OCI-LY1 (cell line): ENCODE results near the gene TMEM174.

Experiments used
- H2AFZ ChIP-seq: fragments of 200-600 bp; sonication (generic), shearing (Covaris generic); 2 replicates; pipeline ENCODE4 v1.6.0; 2014; ENCODE audit warnings: antibody characterized with exemption, mild to moderate bottlenecking, low read length
- H3F3A ChIP-seq: fragments of 200-600 bp; sonication (generic), shearing (Covaris generic); 2 replicates; pipeline ENCODE4 v1.6.0; 2014; ENCODE audit warnings: mild to moderate bottlenecking, antibody characterized with exemption, low read length, moderate library complexity; ENCODE audit not compliant: insufficient read depth
- H3K27ac ChIP-seq: fragments of 200-600 bp; sonication (generic); 2 replicates; pipeline ENCODE4 v1.5.1; 2014; ENCODE audit warnings: low read length, mixed run types, mild to moderate bottlenecking, low read depth; ENCODE audit not compliant: poor library complexity, severe bottlenecking
- H3K27me3 ChIP-seq: fragments of 200-600 bp; sonication (generic); 2 replicates; pipeline ENCODE4 v1.6.0; 2014; ENCODE audit warnings: antibody characterized with exemption, mild to moderate bottlenecking, low read length, moderate library complexity; ENCODE audit not compliant: insufficient read depth
- H3K36me3 ChIP-seq: fragments of 200-600 bp; sonication (generic); 2 replicates; pipeline ENCODE4 v1.6.1; 2014; ENCODE audit warnings: mild to moderate bottlenecking, antibody characterized with exemption, low read length, moderate library complexity, mixed read lengths; ENCODE audit not compliant: insufficient read depth
- H3K4me1 ChIP-seq: fragments of 200-600 bp; sonication (generic); 2 replicates; pipeline ENCODE4 v1.5.1; 2014; ENCODE audit warnings: mild to moderate bottlenecking, low read length, moderate library complexity; ENCODE audit not compliant: insufficient read depth, severe bottlenecking
- H3K4me2 ChIP-seq: fragments of 200-600 bp; sonication (generic), shearing (Covaris generic); 2 replicates; pipeline ENCODE4 v1.6.1; 2014; ENCODE audit warnings: low read length
- H3K4me3 ChIP-seq: fragments of 200-600 bp; sonication (generic); 2 replicates; pipeline ENCODE4 v1.5.1; 2014; ENCODE audit warnings: low read length, low read depth, mild to moderate bottlenecking, mixed read lengths; ENCODE audit not compliant: poor library complexity, severe bottlenecking
- H3K79me2 ChIP-seq: fragments of 200-600 bp; shearing (Covaris generic); 2 replicates; pipeline ENCODE4 v1.6.1; 2016; ENCODE audit warnings: mixed run types, low read length, mixed read lengths; ENCODE audit not compliant: insufficient read depth
- H3K9ac ChIP-seq: fragments of 200-600 bp; sonication (generic), shearing (Covaris generic); 2 replicates; pipeline ENCODE4 v1.6.1; 2014; ENCODE audit warnings: mild to moderate bottlenecking, low read length, mixed read lengths
- H3K9me2 ChIP-seq: fragments of 200-600 bp; sonication (generic), shearing (Covaris generic); 2 replicates; pipeline ENCODE4 v1.6.1; 2014; ENCODE audit warnings: low read depth, mild to moderate bottlenecking, low read length, mixed read lengths
- H3K9me3 ChIP-seq: fragments of 200-600 bp; shearing (Covaris generic); 2 replicates; pipeline ENCODE4 v1.6.1; 2014; ENCODE audit warnings: low read length, mixed read lengths
- H4K20me1 ChIP-seq: fragments of 200-600 bp; sonication (generic), shearing (Covaris generic); 2 replicates; pipeline ENCODE4 v1.6.0; 2016; ENCODE audit warnings: mild to moderate bottlenecking, low read length; ENCODE audit not compliant: insufficient read depth
- EZH2 ChIP-seq: fragments of 200-600 bp; sonication (generic), shearing (Covaris generic); IDR thresholded peaks from 2 replicates; pipeline ENCODE4 v1.8.0; 2017; ENCODE audit warnings: borderline replicate concordance, mixed run types, mild to moderate bottlenecking, antibody characterized with exemption, low read length, moderate library complexity, mixed read lengths
- TF ChIP-seq, protein P1 (sequence below): fragments of 200-600 bp; sonication (generic), shearing (Covaris generic); IDR thresholded peaks from 2 replicates; pipeline ENCODE4 v1.5.1; 2017; ENCODE audit warnings: mild to moderate bottlenecking, antibody characterized with exemption, low read length, moderate library complexity, mixed read lengths

TMEM174 gene

GRCh38 chr5:73182307-73182706 lies 9.3 kb downstream of the TMEM174 start:
- TF ChIP-seq, protein P1, sequence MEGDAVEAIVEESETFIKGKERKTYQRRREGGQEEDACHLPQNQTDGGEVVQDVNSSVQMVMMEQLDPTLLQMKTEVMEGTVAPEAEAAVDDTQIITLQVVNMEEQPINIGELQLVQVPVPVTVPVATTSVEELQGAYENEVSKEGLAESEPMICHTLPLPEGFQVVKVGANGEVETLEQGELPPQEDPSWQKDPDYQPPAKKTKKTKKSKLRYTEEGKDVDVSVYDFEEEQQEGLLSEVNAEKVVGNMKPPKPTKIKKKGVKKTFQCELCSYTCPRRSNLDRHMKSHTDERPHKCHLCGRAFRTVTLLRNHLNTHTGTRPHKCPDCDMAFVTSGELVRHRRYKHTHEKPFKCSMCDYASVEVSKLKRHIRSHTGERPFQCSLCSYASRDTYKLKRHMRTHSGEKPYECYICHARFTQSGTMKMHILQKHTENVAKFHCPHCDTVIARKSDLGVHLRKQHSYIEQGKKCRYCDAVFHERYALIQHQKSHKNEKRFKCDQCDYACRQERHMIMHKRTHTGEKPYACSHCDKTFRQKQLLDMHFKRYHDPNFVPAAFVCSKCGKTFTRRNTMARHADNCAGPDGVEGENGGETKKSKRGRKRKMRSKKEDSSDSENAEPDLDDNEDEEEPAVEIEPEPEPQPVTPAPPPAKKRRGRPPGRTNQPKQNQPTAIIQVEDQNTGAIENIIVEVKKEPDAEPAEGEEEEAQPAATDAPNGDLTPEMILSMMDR: no peak
- no peak for TF ChIP-seq EZH2
- Histone ChIP-seq H4K20me1 (no peaks in the 10 kb centered on the region), H3K79me2 (no peaks in the 10 kb centered on the region)

GRCh38 chr5:73183000-73183399 lies 10.0 kb downstream of the TMEM174 start:
- Histone ChIP-seq H3K27me3 (no peaks in the 10 kb centered on the region), H3F3A (no peaks in the 10 kb centered on the region), H3K9ac (no peak overlapping the region), H3K4me1 (no peaks in the 10 kb centered on the region), H3K36me3 (no peaks in the 10 kb centered on the region), H4K20me1 (no peaks in the 10 kb centered on the region), H3K79me2 (no peaks in the 10 kb centered on the region), H3K9me3 (no peaks in the 10 kb centered on the region), H2AFZ (no peak overlapping the region), H3K9me2 (no peaks in the 10 kb centered on the region), H3K4me3 (no peak overlapping the region), H3K4me2 (no peak overlapping the region), H3K27ac (no peak overlapping the region)
- no peak for TF ChIP-seq EZH2
- TF ChIP-seq, protein P1: no peak

More at GRCh38 chr5:73182307-73182706, 9.3 kb downstream of the TMEM174 start:
- Histone ChIP-seq H3K4me1 (no peaks in the 10 kb centered on the region), H3K4me2 (no peak overlapping the region), H3K9me2 (no peaks in the 10 kb centered on the region), H3K27me3 (no peaks in the 10 kb centered on the region), H2AFZ (no peak overlapping the region), H3K4me3 (no peak overlapping the region), H3K36me3 (no peaks in the 10 kb centered on the region), H3F3A (no peaks in the 10 kb centered on the region), H3K27ac (no peak overlapping the region), H3K9me3 (no peaks in the 10 kb centered on the region), H3K9ac (no peak overlapping the region)

GRCh38 chr5:73183481-73183891 lies 10.5 kb downstream of the TMEM174 start:
- Histone ChIP-seq H3K27me3 (no peaks in the 10 kb centered on the region), H2AFZ (no peak overlapping the region), H3K36me3 (no peaks in the 10 kb centered on the region), H3K9me2 (no peaks in the 10 kb centered on the region), H3K4me3 (no peak overlapping the region), H4K20me1 (no peaks in the 10 kb centered on the region), H3K4me1 (no peaks in the 10 kb centered on the region), H3K9me3 (no peaks in the 10 kb centered on the region), H3F3A (no peaks in the 10 kb centered on the region), H3K27ac (no peak overlapping the region), H3K4me2 (no peak overlapping the region), H3K9ac (no peak overlapping the region), H3K79me2 (no peaks in the 10 kb centered on the region)
- TF ChIP-seq EZH2: no peak
- TF ChIP-seq, protein P1: no peak
